Gastroesophageal sphincter (tissue), 4 donors: ENCODE results near the gene QPCTL. TPM values are rescaled to one million over a fixed set of nuclear protein-coding genes. Genes with fewer than 3 reads are reported as not detected.

Source experiments
- ATAC-seq: fragments of 150-250 bp; one replicate; pipeline ENCODE4 v1.9.1; 2016; ENCODE audit warnings: mild to moderate bottlenecking, moderate library complexity
- H3K27ac ChIP-seq, 4 donors: fragments of 200-600 bp; sonication (generic) in 3 of 4; 1 replicate in 3 of 4; 2 replicates in 1 of 4; pipeline ENCODE4 v1.5.1; 2016 to 2019
- H3K27me3 ChIP-seq: fragments of 200-600 bp; sonication (generic); one replicate; pipeline ENCODE4 v1.5.1; 2019
- H3K36me3 ChIP-seq, 2 donors: fragments of 200-600 bp; sonication (generic); one replicate each; pipeline ENCODE4 v1.5.1; 2019; ENCODE audit warnings: control low read depth in 1 of 2
- H3K4me1 ChIP-seq, 3 donors: fragments of 200-600 bp; sonication (generic); 1 replicate in 2 of 3; 2 replicates in 1 of 3; pipeline ENCODE4 v1.5.1; 2016 to 2019; ENCODE audit warnings: control low read depth in 2 of 3
- H3K4me3 ChIP-seq, 2 donors: fragments of 200-600 bp; sonication (generic); one replicate each; pipeline ENCODE4 v1.5.1; 2019; ENCODE audit warnings: mild to moderate bottlenecking in 1 of 2, moderate library complexity in 1 of 2
- H3K9me3 ChIP-seq, 3 donors: fragments of 200-600 bp; sonication (generic); one replicate each; pipeline ENCODE4 v1.5.1; 2017 to 2019; ENCODE audit warnings: control low read depth in 2 of 3
- CTCF ChIP-seq, 4 experiments: fragments of 200-600 bp in 2 of 4; fragments of 450-650 bp in 2 of 4; sonication (generic) in 1 of 4; IDR thresholded peaks; one replicate each; pipeline ENCODE4 v1.5.1; 2017 to 2019; ENCODE audit warnings: antibody characterized with exemption in 4 of 4, mild to moderate bottlenecking in 2 of 4, moderate library complexity in 2 of 4
- EP300 ChIP-seq: sonication (generic); formaldehyde crosslinking; IDR thresholded peaks from one replicate; pipeline ENCODE4 v1.6.1; 2017; ENCODE audit warnings: antibody characterized with exemption, mild to moderate bottlenecking
- POLR2A ChIP-seq, 2 donors: fragments of 450-650 bp; IDR thresholded peaks; one replicate each; pipeline ENCODE4 v1.6.1; 2017; ENCODE audit warnings: antibody characterized with exemption in 2 of 2, mild to moderate bottlenecking in 2 of 2, moderate library complexity in 1 of 2
- POLR2AphosphoS5 ChIP-seq: sonication (generic); formaldehyde crosslinking; IDR thresholded peaks from one replicate; pipeline ENCODE4 v1.6.1; 2017; ENCODE audit warnings: antibody characterized with exemption
- WGBS, 2 donors: methylation state at CpG; one replicate each; pipeline ENCODE4 v1.1.5; 2018; ENCODE audit warnings: low coverage in 1 of 2; 5-methylcytosine and 5-hydroxymethylcytosine counted together
- total RNA-seq, 4 donors: library from RNA; depleted of rRNA; stranded (reverse); fragments of >200 nt; gene quantifications; one replicate each; pipeline ENCODE4 v1.1.0, GENCODE V29; 2016

QPCTL gene
- total RNA-seq, 4 donors from 2014 or later: 2.7 to 6.6 (median 4.2) TPM

GRCh38 chr19:45712699-45713067 lies 20.2 kb downstream of the QPCTL start:
- no CpG with 5 or more reads among the region's 25 CpGs for WGBS, 2 donors
- H3K4me1 ChIP-seq: peaks cover 0 to 31% (median 5%) of the 10 kb centered on the region in 3 donors
- H3K4me3 ChIP-seq: no peak overlapping the region
- no peaks in the 10 kb centered on the region for H3K27me3 ChIP-seq
- no peak for ATAC-seq
- peaks cover 0 to 25% of the 10 kb centered on the region in 2 donors for H3K36me3 ChIP-seq
- no peaks in the 10 kb centered on the region for H3K9me3 ChIP-seq
- H3K27ac ChIP-seq: no peak overlapping the region
- TF ChIP-seq EP300 (no peak), POLR2A (IDR thresholded peaks at IDR 0.05) (no peak), CTCF (IDR thresholded peaks at IDR 0.05) (no peak), POLR2AphosphoS5 (no peak)

- Histone ChIP-seq H3K27ac (no peak overlapping the region), H3K4me3 (no peak overlapping the region), H3K27me3 (no peaks in the 10 kb centered on the region), H3K36me3 (peaks cover 0 to 25% of the 10 kb centered on the region in 2 donors), H3K4me1 (peaks cover 0 to 35% (median 8%) of the 10 kb centered on the region in 3 donors), H3K9me3 (no peaks in the 10 kb centered on the region)
- ATAC-seq: no peak
- no peak for TF ChIP-seq EP300
- TF ChIP-seq CTCF (IDR thresholded peaks at IDR 0.05): no peak
- TF ChIP-seq POLR2A (IDR thresholded peaks at IDR 0.05): no peak
- TF ChIP-seq POLR2AphosphoS5: no peak
- no CpG with 5 or more reads among the region's 15 CpGs for WGBS, 2 donors
Observed at GRCh38 chr19:45713141-45713540, 20.7 kb downstream of the QPCTL start.

GRCh38 chr19:45715139-45715538 lies 22.7 kb downstream of the QPCTL start:
- H3K4me1 ChIP-seq: peaks cover 0 to 40% (median 11%) of the 10 kb centered on the region in 3 donors
- no peak overlapping the region for H3K4me3 ChIP-seq
- WGBS, 2 donors: 75 to 79% methylated on average over 3 of the region's 3 CpGs
- no peaks in the 10 kb centered on the region for H3K9me3 ChIP-seq
- no peak for ATAC-seq
- no peak for TF ChIP-seq POLR2AphosphoS5
- no peaks in the 10 kb centered on the region for H3K27me3 ChIP-seq
- peaks cover 0 to 32% of the 10 kb centered on the region in 2 donors for H3K36me3 ChIP-seq
- peak overlapping the region in 1 of 4 donors; percentile 91 for H3K27ac ChIP-seq

- H3K4me3 ChIP-seq: peak overlapping the region; percentile 69 to 93
- ATAC-seq: no peak
- H3K27me3 ChIP-seq: no peaks in the 10 kb centered on the region
- H3K27ac ChIP-seq: peak overlapping the region; percentile 80 to 93 (median 92)
- WGBS, 2 donors: 0 to 3% methylated on average over 9 to 17 of the region's 24 CpGs
- peaks cover 0 to 35% of the 10 kb centered on the region in 2 donors for H3K36me3 ChIP-seq
- TF ChIP-seq CTCF (IDR thresholded peaks at IDR 0.05) (no peak), EP300 (no peak), POLR2A (IDR thresholded peaks at IDR 0.05) (no peak), POLR2AphosphoS5 (no peak)
- H3K9me3 ChIP-seq: no peaks in the 10 kb centered on the region
- peaks cover 0 to 29% (median 11%) of the 10 kb centered on the region in 3 donors for H3K4me1 ChIP-seq
Observed at GRCh38 chr19:45716359-45717130, 24.1 kb downstream of the QPCTL start.

- WGBS, 2 donors: 0% methylated on average over 1 to 20 of the region's 51 CpGs
- TF ChIP-seq CTCF (IDR thresholded peaks at IDR 0.05) (peak in 2 of 4 experiments; percentile 32 to 47), POLR2AphosphoS5 (peak; percentile 91), EP300 (no peak), POLR2A (IDR thresholded peaks at IDR 0.05) (peak in 1 of 2 donors; percentile 7)
- H3K27ac ChIP-seq: peak overlapping the region; percentile 80 to 93 (median 92)
- H3K36me3 ChIP-seq: peaks cover 0 to 27% of the 10 kb centered on the region in 2 donors
- no peaks in the 10 kb centered on the region for H3K9me3 ChIP-seq
- ATAC-seq: peak; percentile 99
- H3K27me3 ChIP-seq: no peaks in the 10 kb centered on the region
- peak overlapping the region; percentile 69 to 93 for H3K4me3 ChIP-seq
- H3K4me1 ChIP-seq: peaks cover 0 to 35% (median 11%) of the 10 kb centered on the region in 3 donors
Observed at GRCh38 chr19:45717131-45717982, 24.9 kb downstream of the QPCTL start.
